HG02885 (cell line): ENCODE results near the gene ROCK2.
A peak's percentile ranks its signal among the peaks of the same experiment; 100 is the strongest.

Experiments used
- ATAC-seq: cut with Tn5 transposase; IDR thresholded peaks from one replicate; pipeline ENCODE4 v1.9.1; 2021; ENCODE audit warnings: mild to moderate bottlenecking; ENCODE audit not compliant: unreplicated experiment, poor library complexity

Gene ROCK2

GRCh38 chr2:11344342-11344955 is at the start of gene ROCK2:
Gene ROCK2 (minus strand): TSS chr2:11344636. CDS start chr2:11344136, 500 bp downstream.
- ATAC-seq = peak; percentile 71

GRCh38 chr2:11393711-11394236 is 49.3 kb upstream of the ROCK2 start:
- no peak for ATAC-seq

- ATAC-seq = no peak
Observed at GRCh38 chr2:11391942-11392266, 47.5 kb upstream of the ROCK2 start.

- ATAC-seq = no peak
Observed at GRCh38 chr2:11390399-11390658, 45.9 kb upstream of the ROCK2 start.

- ATAC-seq = no peak
Observed at GRCh38 chr2:11389551-11390398, 45.3 kb upstream of the ROCK2 start.

- ATAC-seq = no peak
Observed at GRCh38 chr2:11389052-11389420, 44.6 kb upstream of the ROCK2 start.

- no peak for ATAC-seq
Observed at GRCh38 chr2:11388262-11389051, 44.0 kb upstream of the ROCK2 start.

- ATAC-seq = no peak
Observed at GRCh38 chr2:11387843-11388242, 43.4 kb upstream of the ROCK2 start.

- ATAC-seq = no peak
Observed at GRCh38 chr2:11387100-11387390, 42.6 kb upstream of the ROCK2 start.

- no peak for ATAC-seq
Observed at GRCh38 chr2:11385847-11386246, 41.4 kb upstream of the ROCK2 start.

- ATAC-seq = no peak
Observed at GRCh38 chr2:11385216-11385615, 40.8 kb upstream of the ROCK2 start.

- ATAC-seq = no peak
Observed at GRCh38 chr2:11379558-11379957, 35.1 kb upstream of the ROCK2 start.

GRCh38 chr2:11377928-11378545 is 33.6 kb upstream of the ROCK2 start:
- peak; percentile 87 for ATAC-seq

GRCh38 chr2:11376071-11376470 is 31.6 kb upstream of the ROCK2 start:
- ATAC-seq = no peak

- ATAC-seq = no peak
Observed at GRCh38 chr2:11375689-11376027, 31.2 kb upstream of the ROCK2 start.

GRCh38 chr2:11375025-11375688 is 30.7 kb upstream of the ROCK2 start:
- peak; percentile 25 for ATAC-seq

GRCh38 chr2:11373096-11373495 is 28.7 kb upstream of the ROCK2 start:
- ATAC-seq = no peak

GRCh38 chr2:11371092-11371937 is 26.9 kb upstream of the ROCK2 start:
- ATAC-seq = no peak

GRCh38 chr2:11370377-11371091 is 26.1 kb upstream of the ROCK2 start:
- ATAC-seq = no peak
